ENCODE measurements around the gene ASAH2.
"Not testable (repeated sequence)": the region's sequence is repeated elsewhere in the genome, so short reads cannot be mapped to it uniquely, and the experiment has no call there.

The ASAH2 gene

DNA sequence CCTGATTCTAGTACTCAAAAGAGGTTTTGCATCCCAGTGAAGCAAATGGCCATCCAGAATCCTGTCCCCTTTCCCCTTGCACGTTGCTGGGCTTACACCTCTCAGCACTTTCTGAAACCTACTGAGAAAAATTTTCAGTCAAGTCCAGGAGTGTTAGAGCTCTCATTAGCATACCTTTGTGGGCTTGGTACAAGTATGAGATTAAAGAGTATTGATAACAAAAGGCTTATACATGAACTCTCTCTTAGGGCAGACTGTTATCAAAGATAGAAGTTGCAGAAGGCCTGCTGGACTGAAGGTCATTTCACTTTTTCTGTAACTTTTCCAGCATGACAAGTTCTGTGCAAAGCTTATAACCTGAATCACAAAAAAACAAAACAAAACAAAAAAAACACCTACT lies at the start of gene ASAH2:
Gene ASAH2, minus strand, starts transcription at position 123 of the 400 bp plus-strand sequence. CDS start 2,906 bp downstream, outside the sequence.
- no peak for DNase-seq (ENCODE audit: low spot score)

DNA sequence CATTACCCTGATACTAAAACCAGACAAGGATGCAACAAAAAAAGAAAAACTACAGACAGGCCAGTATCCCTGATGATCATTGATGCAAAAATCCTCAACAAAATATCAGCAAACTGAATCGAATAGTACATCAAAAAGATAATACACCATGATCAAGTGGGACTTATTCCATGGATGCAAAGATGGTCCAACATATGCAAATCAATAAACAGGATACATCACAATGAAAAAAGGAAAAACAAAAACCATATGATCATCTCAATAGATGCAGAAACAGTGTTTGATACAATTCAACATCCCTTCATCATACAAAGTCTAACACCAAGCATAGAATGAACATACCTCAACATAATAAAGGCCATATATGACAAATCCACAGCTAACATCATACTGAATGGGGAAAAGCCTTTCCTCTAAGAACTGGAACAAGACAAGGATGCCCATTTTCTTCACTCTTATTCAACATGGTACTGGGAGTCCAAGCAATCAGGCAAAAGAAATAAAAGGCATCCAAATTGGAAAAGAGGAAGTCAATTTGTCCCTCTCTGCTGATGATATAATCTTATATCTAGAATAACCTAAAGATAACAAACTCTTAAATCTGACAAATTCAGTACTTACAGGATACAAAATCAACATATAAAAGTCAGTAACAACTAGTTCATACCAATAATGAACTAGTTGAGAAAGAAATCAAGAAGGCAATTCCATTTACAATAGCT lies 48.8 kb upstream of the ASAH2 start:
- no peak for DNase-seq (ENCODE audit: low spot score)

DNA sequence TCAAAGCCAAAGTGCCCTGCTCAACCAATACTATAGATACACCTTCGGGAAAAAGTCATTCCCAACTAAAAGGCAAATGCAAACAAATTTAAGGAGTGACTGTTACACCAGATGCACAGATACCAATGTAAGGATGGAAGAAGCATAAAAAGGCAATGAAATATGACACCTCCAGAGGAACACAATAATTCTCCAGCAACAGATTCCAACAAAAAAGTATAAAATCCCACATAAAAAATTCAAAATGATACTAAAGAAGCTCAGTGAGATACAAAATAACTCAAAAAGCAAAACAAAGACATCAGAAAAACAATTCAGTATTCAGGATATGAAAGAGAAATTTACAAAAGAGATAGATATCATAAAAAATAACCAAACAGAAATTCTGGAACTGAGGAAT lies 44.1 kb upstream of the ASAH2 start:
- no peak for DNase-seq (ENCODE audit: low spot score)

DNA sequence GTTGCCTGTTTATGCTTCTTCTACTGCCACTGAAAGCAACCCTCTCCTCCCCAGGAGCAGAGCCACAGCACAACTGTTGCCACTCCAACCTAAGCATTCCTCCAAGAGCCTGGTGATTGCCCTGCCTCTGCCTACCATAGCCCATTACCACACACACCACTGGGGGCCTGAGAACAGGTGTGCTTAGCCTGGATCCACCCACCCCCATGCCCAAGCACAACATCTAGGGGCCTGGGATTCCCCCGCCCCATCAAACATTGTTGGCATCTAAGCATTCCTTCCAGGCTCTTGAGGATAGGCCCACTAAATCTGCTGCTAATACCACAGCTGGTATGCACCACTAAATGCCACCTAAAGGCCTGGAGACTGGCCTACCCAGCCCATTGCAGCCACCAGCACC lies 43.3 kb upstream of the ASAH2 start:
- no peak for DNase-seq (ENCODE audit: low spot score)

DNA sequence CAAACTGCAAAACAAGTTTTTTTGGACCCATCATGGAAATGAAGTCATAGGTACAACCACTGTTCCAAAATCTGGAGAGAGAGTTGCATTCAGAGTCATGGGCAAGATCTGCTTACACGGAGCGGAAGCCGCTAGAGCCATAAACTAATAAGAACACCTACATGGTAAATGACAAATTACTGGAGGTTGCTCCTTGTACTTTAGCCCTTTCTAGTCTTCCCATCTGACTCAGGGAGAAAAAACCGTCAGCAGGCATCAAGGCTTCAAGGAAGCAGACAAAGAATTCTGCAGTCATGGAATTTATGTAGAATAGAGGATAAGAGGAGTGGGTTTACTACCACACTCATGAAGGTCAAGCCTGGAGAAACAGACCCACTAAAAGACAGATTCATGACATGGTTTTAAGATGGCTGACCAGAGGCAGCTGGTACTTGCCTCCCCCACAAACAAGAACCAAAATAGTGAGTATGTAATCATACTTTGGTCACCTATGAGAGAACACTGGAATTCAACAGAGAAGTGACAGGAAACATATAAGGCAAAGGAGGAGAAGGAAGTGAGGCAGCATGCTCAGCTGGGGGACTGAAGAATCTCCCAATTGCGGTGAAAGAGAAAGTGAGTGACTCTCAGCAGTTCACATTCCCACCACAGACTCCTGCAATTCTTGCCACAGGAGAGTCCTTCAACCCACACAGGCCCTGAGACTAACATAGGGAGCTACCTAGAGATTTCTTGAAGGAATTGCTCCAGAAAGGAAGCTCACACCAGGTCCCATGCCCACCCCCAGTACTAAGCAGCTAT lies 42.4 kb upstream of the ASAH2 start:
- no peak for DNase-seq (ENCODE audit: low spot score)

DNA sequence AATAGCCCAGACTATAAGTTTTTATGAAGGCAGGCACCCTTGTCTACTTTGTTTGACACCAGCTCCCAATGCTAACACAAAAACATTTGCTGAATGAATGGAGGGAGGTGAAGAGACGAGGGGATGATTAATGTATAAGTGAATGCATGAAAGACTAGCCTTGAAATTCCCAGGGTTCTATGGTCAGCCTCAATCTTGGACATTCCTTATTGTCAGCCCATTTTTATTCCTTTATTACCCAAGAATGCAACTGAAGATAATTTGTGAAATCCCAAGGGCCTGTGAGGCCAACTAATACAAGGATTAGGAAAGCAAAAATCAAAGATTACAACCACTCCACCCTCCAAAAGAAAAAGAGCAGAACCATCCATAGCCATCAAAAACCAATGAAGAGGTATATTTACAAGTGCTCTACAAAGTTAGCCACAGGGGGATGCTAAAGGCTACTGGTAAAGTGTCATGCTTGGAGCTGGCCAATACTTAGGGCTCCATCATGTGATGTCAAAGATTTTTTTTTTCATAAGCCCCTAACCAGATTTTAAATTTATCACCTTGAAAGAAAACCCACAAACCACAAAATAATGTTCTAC lies 40.0 kb upstream of the ASAH2 start:
- peak; percentile 36 for DNase-seq (ENCODE audit: low spot score)

DNA sequence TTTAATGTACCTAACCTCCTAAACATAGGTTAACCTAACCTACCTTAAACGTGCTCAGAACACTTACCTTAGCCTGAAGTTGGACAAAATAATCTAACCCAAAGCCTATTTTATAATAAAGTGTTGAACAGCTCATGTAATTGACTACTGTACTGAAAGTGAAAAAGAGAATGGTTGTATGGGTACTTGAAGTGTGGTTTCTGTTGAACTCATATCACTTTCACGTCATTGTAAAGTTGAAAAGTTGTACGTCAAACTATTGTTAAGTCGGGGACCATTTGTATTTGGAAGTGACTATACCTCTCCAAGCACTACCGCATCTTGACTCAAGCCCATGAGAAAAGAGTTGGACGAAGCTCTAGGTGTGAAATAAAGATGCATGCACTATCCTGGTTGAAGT lies 37.9 kb upstream of the ASAH2 start:
- DNase-seq (ENCODE audit: low spot score): no peak

DNA sequence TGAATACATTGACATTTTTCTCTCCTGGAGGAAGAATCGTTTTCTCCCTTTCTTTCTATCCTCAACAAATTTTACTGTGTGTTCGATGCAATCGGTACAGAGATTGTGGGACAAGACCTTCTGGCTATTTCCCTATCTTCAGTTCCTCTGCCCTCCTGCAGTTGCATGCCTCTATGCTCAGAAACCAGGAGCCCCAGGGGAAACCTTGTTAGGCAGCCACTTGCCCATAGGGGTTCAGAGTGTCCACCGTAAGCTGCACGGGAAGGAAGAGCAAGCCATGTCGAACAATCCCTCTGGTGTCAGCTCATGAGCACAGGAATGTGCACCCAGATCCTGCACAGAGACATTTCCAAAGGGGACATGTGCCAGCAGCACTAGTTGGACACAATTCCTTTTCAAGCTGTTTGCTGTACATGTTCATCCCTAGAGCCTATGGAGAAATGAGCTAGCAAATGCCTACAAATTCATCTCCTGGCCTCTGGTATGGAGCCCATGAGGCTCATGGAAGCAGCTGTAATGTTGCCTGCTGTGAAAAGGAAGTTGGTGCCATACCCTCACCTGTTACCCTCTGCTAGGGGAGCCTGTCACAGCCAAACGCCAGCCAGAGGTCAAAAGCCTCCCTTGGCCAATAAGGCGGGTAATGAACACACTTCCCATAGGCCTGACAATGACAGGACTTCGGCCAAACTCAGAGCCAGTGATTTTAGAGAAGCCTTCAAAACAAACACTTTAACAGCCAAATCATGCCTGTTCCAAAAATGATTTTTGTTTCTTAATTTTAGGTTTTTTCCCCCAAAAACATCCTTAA lies 35.9 kb upstream of the ASAH2 start:
- DNase-seq (ENCODE audit: low spot score): no peak

DNA sequence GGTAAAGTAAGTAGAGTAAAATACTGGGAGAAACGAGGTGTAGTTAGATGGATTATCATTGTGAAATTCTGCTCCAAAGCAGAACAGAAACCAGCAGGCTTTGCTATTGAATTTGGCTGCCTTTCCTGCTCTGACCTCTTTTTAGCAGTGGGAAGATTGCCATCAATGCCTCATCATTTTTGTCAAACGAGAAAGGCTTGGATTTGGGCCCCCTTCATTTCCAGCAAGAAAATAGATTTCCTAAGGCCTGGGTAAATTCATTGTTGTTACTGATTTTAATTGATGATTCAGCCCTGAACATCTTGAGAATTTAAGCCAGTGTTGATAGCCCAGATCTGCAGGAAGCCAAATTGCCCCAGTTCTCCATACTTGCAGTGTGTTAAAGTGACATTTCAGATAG lies 35.2 kb upstream of the ASAH2 start:
- no peak for DNase-seq (ENCODE audit: low spot score)

DNA sequence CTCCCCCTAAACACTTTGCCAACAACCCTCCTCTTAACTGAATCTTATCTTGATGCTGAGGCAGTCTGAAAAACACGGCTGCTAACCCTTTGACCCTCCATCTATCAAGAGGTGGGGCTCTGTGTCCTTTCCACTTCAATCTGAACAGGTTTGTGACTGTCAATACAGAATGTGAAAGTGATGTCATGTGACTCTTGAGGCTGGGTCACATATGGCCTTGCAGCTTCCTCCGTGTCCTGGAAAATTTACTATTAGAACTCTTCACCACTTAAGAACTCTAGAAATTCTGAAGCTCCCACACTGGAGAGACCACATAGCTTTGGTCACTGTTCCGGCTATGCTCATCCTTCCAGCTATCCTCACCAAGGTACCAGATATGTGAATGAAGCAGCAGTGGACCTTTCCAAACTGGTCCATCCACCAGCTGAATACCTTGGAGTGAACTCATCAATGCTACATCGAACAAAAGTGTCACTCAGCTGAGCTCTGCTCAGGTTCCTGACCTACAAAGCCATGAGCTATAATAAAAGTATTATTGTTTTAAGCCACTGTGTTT lies 30.7 kb upstream of the ASAH2 start:
- DNase-seq (ENCODE audit: low spot score): no peak

DNA sequence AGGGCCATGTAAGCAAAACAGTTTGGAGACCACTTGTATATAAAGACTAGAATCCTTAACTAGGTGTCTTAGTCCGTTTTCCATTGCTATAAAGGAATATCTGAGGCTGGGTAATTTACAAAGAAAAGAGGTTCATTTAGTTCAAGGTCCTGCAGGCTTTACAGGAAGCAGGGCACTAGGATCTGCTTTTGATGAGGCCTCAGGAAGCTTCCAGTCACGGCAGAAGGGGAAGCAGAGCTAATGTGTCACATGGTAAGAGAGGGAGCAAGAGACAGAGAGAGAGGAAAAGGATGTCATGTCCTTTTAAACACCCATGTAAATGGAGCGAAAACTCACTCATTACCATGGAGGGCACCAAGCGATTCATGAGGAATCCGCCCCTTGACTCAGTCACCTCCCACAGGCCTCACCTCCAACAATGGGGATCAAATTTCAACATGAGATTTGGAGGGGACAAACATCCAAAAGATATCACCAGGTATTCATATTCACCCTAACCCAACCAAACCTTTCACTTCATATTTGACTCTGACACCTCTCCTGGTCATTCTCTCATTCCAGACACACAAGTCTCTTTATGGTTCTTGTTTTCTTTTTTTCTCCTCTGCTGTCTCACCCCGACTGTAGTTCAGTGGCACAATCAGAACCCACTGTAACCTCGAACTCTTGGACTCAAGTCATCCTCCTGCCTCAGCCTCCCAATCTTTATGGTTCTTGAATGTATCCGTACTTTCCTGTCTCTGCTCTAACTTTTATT lies 30.1 kb upstream of the ASAH2 start:
- DNase-seq (ENCODE audit: low spot score): no peak

DNA sequence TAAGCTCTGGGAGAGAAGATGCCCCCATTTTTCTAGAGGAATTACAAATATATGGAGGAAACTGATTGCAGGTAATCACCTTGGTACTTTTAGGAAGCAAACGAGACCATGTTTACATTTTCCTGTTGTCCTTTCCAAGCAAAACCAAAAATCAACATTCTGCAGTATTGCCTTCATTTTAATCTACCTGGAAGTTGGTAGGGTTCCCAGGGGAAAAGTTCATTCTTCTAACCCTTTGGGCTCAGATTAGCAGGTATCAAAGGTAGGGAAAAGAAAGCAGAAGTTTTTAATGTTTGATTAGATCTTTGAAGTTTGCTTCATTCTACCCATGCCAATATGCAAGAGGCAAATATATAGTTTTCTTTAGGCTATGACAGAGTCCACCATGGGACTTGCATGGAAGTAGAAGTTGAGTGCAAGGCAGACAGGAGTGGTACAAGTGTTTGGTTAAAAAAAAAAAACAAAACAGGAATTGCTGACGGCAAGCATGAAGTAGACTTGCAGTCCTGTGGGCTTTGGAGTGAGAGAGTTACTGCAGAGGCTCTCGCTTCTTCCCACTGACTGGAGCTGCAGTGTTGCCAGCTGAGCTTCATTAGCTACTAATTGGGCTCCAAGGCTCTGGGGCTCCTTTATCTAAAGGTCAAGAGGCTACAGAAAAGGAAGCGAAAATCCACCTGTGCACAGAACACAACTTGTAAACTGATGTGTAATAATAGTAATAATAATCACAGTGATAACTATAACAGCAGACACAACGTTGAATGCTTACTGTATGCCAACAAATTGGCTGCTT lies 28.9 kb upstream of the ASAH2 start:
- DNase-seq (ENCODE audit: low spot score): no peak

DNA sequence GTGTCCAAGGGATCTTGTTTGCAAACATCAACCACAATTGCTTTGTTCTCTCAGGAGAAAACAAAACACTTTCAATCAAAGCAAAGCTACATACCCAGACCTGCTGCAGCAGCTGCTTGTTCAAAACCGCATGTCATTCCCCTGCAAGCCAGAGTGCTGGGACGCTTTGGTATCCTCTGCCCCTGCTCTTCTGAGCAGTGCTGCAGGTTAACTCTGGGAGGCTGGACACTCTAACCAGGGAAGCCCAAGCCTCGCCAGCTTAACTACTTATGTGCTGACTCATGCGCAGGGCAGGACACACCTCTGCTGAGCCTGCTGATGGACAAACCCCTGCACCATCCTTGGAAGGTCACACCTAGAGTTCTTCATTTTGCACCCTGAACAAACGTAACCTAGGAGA lies 28.2 kb upstream of the ASAH2 start:
- DNase-seq (ENCODE audit: low spot score): no peak

DNA sequence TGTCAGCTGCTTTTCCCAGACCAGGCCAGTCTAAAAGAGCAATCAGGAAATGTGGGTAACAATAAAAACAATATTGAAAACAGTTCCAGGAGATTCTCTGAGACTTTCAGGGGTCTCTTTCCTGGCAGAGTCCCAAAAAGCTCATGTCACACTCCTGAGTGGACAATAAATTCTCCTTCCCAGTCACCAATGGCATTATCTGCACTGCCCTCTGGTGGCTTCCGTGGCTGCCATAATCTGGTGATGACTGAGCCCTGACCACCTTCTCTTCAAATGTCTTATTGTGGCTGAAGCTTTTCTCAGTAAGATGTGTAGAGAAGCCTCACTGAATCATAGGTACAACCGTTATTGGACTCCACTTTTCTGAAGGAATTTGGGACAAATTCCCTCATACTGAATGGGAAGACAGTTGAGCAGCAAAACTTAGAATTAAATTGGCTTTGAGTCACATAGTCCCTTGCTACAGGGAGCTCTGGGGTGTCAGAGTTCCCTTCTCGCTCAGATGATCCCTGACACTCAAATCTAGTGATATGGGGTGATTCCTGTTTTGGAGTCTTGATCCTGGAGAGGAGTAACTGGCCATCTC lies 24.4 kb upstream of the ASAH2 start:
- DNase-seq (ENCODE audit: low spot score): peak; percentile 40

DNA sequence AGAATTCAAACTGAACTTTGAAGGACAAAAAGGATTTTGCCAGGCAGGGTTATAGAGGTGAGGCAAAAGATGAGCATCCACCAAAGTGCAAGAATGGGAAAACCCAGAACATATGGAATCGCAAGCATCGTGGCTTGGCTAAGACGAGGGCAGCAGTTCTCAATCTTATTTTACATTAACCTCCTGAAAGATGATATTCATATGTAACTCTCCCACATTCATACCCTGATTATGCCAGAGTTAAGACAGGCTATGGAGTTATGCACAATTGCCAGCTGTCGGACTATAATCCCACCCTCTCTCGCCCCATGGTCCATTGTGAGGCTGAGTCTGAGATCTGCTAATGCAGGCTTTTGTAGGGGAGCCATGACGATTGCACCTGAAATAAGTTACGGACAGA lies 21.2 kb upstream of the ASAH2 start:
- no peak for DNase-seq (ENCODE audit: low spot score)

DNA sequence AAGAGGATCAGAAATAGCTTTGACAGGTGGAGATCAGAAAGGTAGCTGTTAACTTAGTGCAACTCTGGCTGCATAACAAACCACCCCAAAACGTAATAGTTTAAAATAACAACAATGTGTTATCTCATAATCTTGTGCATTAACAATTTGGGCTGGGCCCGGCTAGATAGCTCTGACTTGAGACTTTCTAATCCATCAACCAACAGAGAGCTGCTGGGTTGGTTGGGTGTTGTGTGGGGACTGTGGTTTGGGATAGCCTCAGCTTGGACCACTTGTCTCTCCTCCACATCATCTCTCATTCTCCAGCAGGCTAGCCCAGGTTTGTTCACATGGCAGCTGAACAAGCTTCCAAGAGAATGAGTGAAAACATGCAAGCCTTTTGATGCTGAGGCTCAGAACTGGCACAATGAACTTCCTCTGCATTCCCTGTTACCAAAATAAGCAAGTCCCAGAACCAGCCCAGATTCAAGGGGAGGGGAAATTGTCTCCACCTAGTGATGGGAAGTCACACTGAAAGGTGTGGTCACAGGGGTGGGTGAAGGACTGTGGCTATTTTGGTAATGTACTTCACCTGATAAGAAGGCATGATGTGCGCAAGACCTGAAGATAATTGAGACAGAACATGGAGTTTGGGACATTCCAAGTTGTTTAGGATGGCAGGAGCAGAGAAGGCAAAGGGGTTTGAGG lies 20.4 kb upstream of the ASAH2 start:
- DNase-seq (ENCODE audit: low spot score): no peak

DNA sequence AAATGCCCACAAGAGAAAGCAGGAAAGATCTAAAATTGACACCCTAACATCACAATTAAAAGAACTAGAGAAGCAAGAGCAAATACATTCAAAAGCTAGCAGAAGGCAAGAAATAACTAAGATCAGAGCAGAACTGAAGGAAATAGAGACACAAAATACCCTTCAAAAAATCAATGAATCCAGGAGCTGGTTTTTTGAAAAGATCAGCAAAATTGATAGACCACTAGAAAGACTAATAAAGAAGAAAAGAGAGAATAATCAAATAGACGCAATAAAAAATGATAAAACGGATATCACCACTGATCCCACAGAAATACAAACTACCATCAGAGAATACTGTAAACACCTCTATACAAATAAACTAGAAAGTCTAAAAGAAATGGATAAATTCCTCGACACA lies 16.6 kb upstream of the ASAH2 start:
- not testable (repeated sequence) for DNase-seq (ENCODE audit: low spot score)

DNA sequence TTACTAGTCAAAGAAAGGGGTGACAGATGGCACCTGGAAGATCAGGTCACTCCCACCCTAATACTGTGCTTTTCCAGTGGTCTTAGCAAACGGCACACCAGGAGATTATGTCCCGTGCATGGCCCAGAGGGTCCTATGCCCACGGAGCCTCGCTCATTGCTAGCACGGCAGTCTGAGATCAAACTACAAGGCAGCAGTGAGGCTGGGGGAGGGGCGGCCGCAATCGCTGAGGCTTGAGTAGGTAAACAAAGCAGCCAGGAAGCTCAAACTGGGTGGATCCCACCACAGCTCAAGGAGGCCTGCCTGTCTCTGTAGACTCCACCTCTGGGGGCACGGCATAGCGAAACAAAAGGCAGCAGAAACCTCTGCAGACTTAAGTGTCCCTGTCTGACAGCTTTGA lies 11.3 kb upstream of the ASAH2 start:
- not testable (repeated sequence) for DNase-seq (ENCODE audit: low spot score)

DNA sequence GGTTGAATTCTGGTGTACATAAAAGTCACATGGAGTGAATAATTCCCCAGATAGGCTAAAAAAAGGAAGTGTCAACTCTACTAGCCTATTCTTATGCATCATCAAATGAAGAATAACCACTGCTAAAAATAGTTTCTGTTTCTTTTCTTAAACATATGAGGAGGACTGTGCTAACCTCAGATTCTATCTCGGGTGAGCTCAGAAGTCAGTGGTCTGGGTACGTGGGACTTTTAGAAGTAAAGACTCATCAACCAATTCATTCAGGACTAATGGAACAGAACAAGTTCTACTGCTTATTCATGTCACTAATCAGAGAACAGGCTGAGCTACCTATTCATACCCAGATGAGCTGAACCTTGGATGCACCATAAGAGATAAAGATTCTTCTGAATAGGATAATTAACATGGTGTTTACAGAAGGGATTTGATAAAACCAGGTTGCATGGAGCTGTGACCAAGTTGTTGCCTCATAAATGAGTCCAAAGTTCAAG lies 9.5 kb upstream of the ASAH2 start:
- DNase-seq (ENCODE audit: low spot score): no peak

All from globus pallidus (tissue), 1 donor.